ENCODE data around the gene RWDD1. TPM values are rescaled to one million over a fixed set of nuclear protein-coding genes. Genes with fewer than 3 reads are reported as not detected.

RWDD1 gene
- total RNA-seq, 4 donors from 2014 or later = 56.1 to 77.3 (median 60.3) TPM

DNA sequence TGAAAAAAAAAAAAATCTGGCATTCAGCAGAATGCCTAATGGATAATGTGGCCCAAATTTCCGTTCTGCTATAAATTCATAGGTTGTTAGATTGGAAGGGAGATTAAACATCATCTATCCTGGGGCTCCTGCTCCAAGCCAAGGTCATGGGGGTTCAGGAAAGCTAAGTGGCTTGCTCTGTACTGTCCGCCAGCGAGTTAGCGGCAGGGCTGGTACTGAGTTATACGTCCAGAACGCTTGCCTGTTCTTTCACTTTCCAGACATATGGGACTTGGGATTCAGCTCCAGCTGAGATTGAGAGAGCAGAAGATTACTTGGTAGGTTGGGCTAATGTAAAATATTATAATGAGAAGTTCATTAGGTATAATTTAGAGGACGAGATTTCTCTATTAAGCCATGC lies 858 bp downstream of the RWDD1 start:
- no peak for ATAC-seq
- WGBS, 2 donors (ENCODE audit: low coverage in 1 of 2) = 0 to 1% methylated on average over 7 of the region's 7 CpGs
- peak overlapping the region; percentile 64 to 95 (median 94) for H3K27ac ChIP-seq
- peaks cover 0 to 23% of the 10 kb centered on the region in 2 donors for H3K36me3 ChIP-seq
- H3K9me3 ChIP-seq = no peaks in the 10 kb centered on the region
- peaks cover 10 to 40% (median 11%) of the 10 kb centered on the region in 3 donors for H3K4me1 ChIP-seq
- peak overlapping the region; percentile 51 to 79 for H3K4me3 ChIP-seq
- TF ChIP-seq POLR2A (IDR thresholded peaks at IDR 0.05) (no peak), EP300 (IDR thresholded peaks at IDR 0.05) (no peak), POLR2AphosphoS5 (IDR thresholded peaks at IDR 0.05) (no peak)
- TF ChIP-seq, protein P1, sequence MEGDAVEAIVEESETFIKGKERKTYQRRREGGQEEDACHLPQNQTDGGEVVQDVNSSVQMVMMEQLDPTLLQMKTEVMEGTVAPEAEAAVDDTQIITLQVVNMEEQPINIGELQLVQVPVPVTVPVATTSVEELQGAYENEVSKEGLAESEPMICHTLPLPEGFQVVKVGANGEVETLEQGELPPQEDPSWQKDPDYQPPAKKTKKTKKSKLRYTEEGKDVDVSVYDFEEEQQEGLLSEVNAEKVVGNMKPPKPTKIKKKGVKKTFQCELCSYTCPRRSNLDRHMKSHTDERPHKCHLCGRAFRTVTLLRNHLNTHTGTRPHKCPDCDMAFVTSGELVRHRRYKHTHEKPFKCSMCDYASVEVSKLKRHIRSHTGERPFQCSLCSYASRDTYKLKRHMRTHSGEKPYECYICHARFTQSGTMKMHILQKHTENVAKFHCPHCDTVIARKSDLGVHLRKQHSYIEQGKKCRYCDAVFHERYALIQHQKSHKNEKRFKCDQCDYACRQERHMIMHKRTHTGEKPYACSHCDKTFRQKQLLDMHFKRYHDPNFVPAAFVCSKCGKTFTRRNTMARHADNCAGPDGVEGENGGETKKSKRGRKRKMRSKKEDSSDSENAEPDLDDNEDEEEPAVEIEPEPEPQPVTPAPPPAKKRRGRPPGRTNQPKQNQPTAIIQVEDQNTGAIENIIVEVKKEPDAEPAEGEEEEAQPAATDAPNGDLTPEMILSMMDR (IDR thresholded peaks at IDR 0.05) = no peak
- no peaks in the 10 kb centered on the region for H3K27me3 ChIP-seq

DNA sequence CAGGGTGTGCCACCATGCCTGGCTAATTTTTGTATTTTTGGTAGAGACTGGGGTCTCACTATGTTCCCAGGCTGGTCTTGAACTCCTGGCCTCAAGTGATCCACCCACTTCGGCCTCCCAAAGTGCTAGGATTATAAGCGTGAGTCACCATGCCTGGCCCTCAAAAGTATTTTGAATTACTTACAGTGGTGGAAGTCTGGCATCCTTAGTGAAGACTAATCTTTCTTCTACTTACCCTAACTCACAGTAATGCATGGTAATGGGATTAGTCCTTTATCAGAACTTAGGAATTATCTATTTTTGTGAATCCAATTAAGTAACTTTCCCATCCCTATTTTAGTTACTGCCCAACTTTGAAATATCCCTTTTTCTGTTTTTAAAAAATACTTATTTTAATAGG lies 3.9 kb downstream of the RWDD1 start:
- Histone ChIP-seq H3K36me3 (peaks cover 0 to 30% of the 10 kb centered on the region in 2 donors), H3K4me1 (peaks cover 7 to 49% (median 11%) of the 10 kb centered on the region in 3 donors), H3K9me3 (no peaks in the 10 kb centered on the region), H3K4me3 (no peak overlapping the region), H3K27me3 (no peaks in the 10 kb centered on the region), H3K27ac (no peak overlapping the region)
- no peak for ATAC-seq
- TF ChIP-seq POLR2AphosphoS5 (IDR thresholded peaks at IDR 0.05) = no peak
- TF ChIP-seq, protein P1 (IDR thresholded peaks at IDR 0.05) = no peak
- TF ChIP-seq POLR2A (IDR thresholded peaks at IDR 0.05) = no peak
- TF ChIP-seq EP300 (IDR thresholded peaks at IDR 0.05) = no peak
- 83 to 100% methylated on average over 1 to 2 of the region's 2 CpGs for WGBS, 2 donors (ENCODE audit: low coverage in 1 of 2)

DNA sequence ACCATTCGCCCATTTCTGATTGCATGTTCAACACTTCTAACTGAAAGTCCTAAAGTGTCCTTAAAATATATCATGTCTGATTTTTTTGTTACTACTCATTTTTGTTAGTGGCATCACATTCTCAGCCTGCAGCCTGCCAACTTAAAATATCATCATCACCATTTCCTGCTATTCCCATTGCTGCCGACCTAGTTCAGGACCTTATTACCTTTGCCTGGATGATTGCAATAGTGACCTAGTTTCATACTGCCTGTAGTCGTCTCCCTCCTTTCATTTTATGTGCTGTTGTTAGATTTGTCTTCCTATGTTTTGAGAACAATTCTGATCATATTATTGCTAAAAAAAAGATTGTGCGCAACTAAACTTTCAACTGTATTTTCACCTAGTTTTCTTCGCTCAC lies 6.2 kb downstream of the RWDD1 start:
- H3K27me3 ChIP-seq = no peaks in the 10 kb centered on the region
- H3K4me1 ChIP-seq = peaks cover 6 to 40% (median 11%) of the 10 kb centered on the region in 3 donors
- WGBS, 2 donors (ENCODE audit: low coverage in 1 of 2) = 74 to 75% methylated on average over 5 of the region's 5 CpGs
- ATAC-seq = no peak
- no peaks in the 10 kb centered on the region for H3K9me3 ChIP-seq
- TF ChIP-seq POLR2A (IDR thresholded peaks at IDR 0.05) = no peak
- TF ChIP-seq POLR2AphosphoS5 (IDR thresholded peaks at IDR 0.05) = no peak
- TF ChIP-seq EP300 (IDR thresholded peaks at IDR 0.05) = no peak
- TF ChIP-seq, protein P1 (IDR thresholded peaks at IDR 0.05) = no peak
- H3K4me3 ChIP-seq = no peak overlapping the region
- peaks cover 0 to 40% of the 10 kb centered on the region in 2 donors for H3K36me3 ChIP-seq
- no peak overlapping the region for H3K27ac ChIP-seq

DNA sequence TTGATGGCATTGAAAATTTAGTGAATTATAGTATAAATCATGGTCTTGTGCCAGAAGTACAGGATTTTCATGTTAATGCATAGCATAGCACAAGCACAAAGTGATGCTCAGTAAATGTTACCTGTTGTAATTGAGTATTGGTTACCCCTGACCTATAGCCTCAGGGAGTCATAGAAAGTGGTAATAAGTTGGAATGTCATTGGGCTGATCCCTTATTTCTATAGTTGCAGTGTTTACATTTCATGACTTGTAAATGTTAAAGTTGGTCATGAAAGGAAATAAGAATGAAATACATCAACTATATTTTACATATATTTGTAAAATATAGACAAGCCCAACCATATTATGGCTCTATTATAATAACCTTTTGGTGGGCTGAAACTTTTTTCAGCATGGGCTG lies 7.0 kb downstream of the RWDD1 start:
- no peak overlapping the region for H3K27ac ChIP-seq
- H3K4me3 ChIP-seq = no peak overlapping the region
- TF ChIP-seq POLR2AphosphoS5 (IDR thresholded peaks at IDR 0.05) (no peak), EP300 (IDR thresholded peaks at IDR 0.05) (no peak), POLR2A (IDR thresholded peaks at IDR 0.05) (no peak)
- TF ChIP-seq, protein P1 (IDR thresholded peaks at IDR 0.05) = no peak
- H3K27me3 ChIP-seq = no peaks in the 10 kb centered on the region
- peaks cover 4 to 32% (median 6%) of the 10 kb centered on the region in 3 donors for H3K4me1 ChIP-seq
- H3K9me3 ChIP-seq = no peaks in the 10 kb centered on the region
- no peak for ATAC-seq
- peaks cover 0 to 43% of the 10 kb centered on the region in 2 donors for H3K36me3 ChIP-seq

DNA sequence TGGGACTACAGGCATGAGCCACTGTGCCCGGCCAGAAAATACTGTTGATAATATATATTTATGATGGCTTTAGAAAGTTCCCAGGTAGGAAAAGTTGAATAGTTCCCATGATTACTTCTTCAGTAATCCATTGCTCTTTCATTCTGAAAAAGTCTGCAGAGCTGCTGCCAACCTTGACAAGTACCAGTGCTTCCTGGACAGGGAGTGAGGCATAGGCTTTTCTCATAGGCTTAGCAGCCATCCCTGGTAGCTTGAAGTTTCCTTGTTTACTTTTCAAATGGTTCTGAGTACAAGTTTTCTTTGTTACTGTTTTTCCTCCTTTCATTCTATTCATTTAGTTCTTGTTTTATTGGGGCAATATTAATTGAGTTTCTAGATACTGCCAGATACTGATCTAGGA lies 7.8 kb downstream of the RWDD1 start:
- no peak for ATAC-seq

More for the DNA sequence above, 7.8 kb downstream of the RWDD1 start:
- no peaks in the 10 kb centered on the region for H3K27me3 ChIP-seq
- H3K27ac ChIP-seq = no peak overlapping the region
- H3K36me3 ChIP-seq = peaks cover 0 to 48% of the 10 kb centered on the region in 2 donors
- no peak overlapping the region for H3K4me3 ChIP-seq
- no peaks in the 10 kb centered on the region for H3K9me3 ChIP-seq
- TF ChIP-seq POLR2A (IDR thresholded peaks at IDR 0.05) (no peak), EP300 (IDR thresholded peaks at IDR 0.05) (no peak), POLR2AphosphoS5 (IDR thresholded peaks at IDR 0.05) (no peak)
- TF ChIP-seq, protein P1 (IDR thresholded peaks at IDR 0.05) = no peak
- 80 to 86% methylated on average over 1 of the region's 1 CpG for WGBS, 2 donors (ENCODE audit: low coverage in 1 of 2)
- peaks cover 0 to 24% (median 0%) of the 10 kb centered on the region in 3 donors for H3K4me1 ChIP-seq

Data from gastroesophageal sphincter (tissue), 4 donors.